HCT116 (cell line): ENCODE data around the gene CACNA1S. TPM values are rescaled to one million over a fixed set of nuclear protein-coding genes. Genes with fewer than 3 reads are reported as not detected.

Experiments
- ATAC-seq: fragments of 200-7000 bp; cut with Tn5 transposase; 2 replicates; pipeline ENCODE4 v1.9.1; 2020; ENCODE audit warnings: mild to moderate bottlenecking, moderate library complexity
- BruUV-seq: library from RNA; stranded (reverse); fragments of 400-500 nt; replicated peaks from 2 replicates; lab custom pipeline; 2021; lab: Mats Ljungman, UMichigan
- CTCF ChIA-PET: fragments of 300-600 bp; sonication (Branson Sonifier 250); formaldehyde crosslinking; loops from one replicate; lab custom pipeline; 2021; ENCODE audit warnings: antibody characterized with exemption; lab: Charles Lee
- POLR2A ChIA-PET: fragments of 300-600, 350-600 bp; sonication (Branson Sonifier 250); formaldehyde crosslinking; loops from one replicate; lab custom pipeline; 2021; ENCODE audit warnings: antibody characterized with exemption; lab: Charles Lee
- RAD21 ChIA-PET, 2 experiments: fragments of 300-600 bp; sonication (Branson Sonifier 250); formaldehyde crosslinking; loops; one replicate each; lab custom pipeline; 2023; ENCODE audit warnings: low total read pairs in 2 of 2; ENCODE audit not compliant: uncharacterized antibody in 2 of 2, unreplicated experiment in 2 of 2, low non-redundant PET in 1 of 2; lab: Charles Lee
- DNase-seq: peaks from one replicate; pipeline ENCODE4 v3.0.0-alpha.2; 2010; ENCODE audit warnings: low read depth, low spot score
- H2AFZ ChIP-seq: fragments of 200-600 bp; shearing (Covaris generic), sonication (generic); 2 replicates; pipeline ENCODE4 v1.6.1; 2017; ENCODE audit warnings: low read depth, mixed run types, mixed read lengths, antibody characterized with exemption, low read length; ENCODE audit not compliant: poor library complexity, severe bottlenecking
- H3K27ac ChIP-seq: 2 replicates; pipeline ENCODE4 v1.5.1; 2012; ENCODE audit warnings: low read depth, low read length
- H3K27me3 ChIP-seq: fragments of 200-600 bp; sonication (generic); 2 replicates; pipeline ENCODE4 v1.6.1; 2016; ENCODE audit warnings: mixed run types, low read length, mixed read lengths; ENCODE audit not compliant: insufficient read depth
- H3K36me3 ChIP-seq, 2 experiments: fragments of 200-500 bp in 1 of 2; fragments of 200-600 bp in 1 of 2; sonication (Bioruptor generic) in 1 of 2; sonication (generic) in 1 of 2; 2 replicates each; pipeline versions ENCODE4 v1.5.1 to v1.6.1; 2014 to 2016; ENCODE audit warnings: low read length in 2 of 2, inconsistent platforms in 1 of 2, mixed read lengths in 1 of 2, mixed run types in 1 of 2; ENCODE audit not compliant: insufficient read depth in 2 of 2, control insufficient read depth in 1 of 2
- H3K4me1 ChIP-seq, 2 experiments: fragments of 200-600 bp in 1 of 2; sonication (generic) in 1 of 2; 2 replicates each; pipeline versions ENCODE4 v1.5.1 to v1.6.1; 2012 to 2017; ENCODE audit warnings: low read length in 2 of 2, inconsistent platforms in 1 of 2, mild to moderate bottlenecking in 1 of 2, mixed read lengths in 1 of 2, mixed run types in 1 of 2, moderate library complexity in 1 of 2; ENCODE audit not compliant: insufficient read depth in 2 of 2, control insufficient read depth in 1 of 2
- H3K4me2 ChIP-seq: fragments of 200-600 bp; sonication (generic); 2 replicates; pipeline ENCODE4 v1.6.1; 2017; ENCODE audit warnings: mixed run types, low read length, mixed read lengths
- H3K4me3 ChIP-seq, 2 experiments: fragments of 200-600 bp in 1 of 2; sonication (generic) in 1 of 2; replicated peaks in 1 of 2; 2 replicates each; pipeline ENCODE4 v1.5.1; 2011 to 2016; ENCODE audit warnings: low read length in 2 of 2, control low read depth in 1 of 2, low read depth in 1 of 2, mild to moderate bottlenecking in 1 of 2, mixed read lengths in 1 of 2, mixed run types in 1 of 2
- H3K79me2 ChIP-seq: fragments of 200-600 bp; sonication (generic); 2 replicates; pipeline ENCODE4 v1.6.1; 2017; ENCODE audit warnings: mild to moderate bottlenecking, mixed run types, low read length, moderate library complexity, mixed read lengths; ENCODE audit not compliant: insufficient read depth
- H3K9ac ChIP-seq: fragments of 200-600 bp; sonication (generic); 2 replicates; pipeline ENCODE4 v1.6.1; 2016; ENCODE audit warnings: low read length, mixed read lengths
- H3K9me2 ChIP-seq: fragments of 200-600 bp; sonication (generic), shearing (Covaris generic); 2 replicates; pipeline ENCODE4 v1.6.1; 2017; ENCODE audit warnings: mixed run types, mild to moderate bottlenecking, moderate library complexity; ENCODE audit not compliant: insufficient read depth
- H3K9me3 ChIP-seq, 2 experiments: fragments of 200-500 bp in 1 of 2; fragments of 200-600 bp in 1 of 2; sonication (Bioruptor generic) in 1 of 2; sonication (generic) in 1 of 2; 2 replicates each; pipeline ENCODE4 v1.6.1; 2014 to 2017; ENCODE audit warnings: low read length in 2 of 2, mixed read lengths in 2 of 2, inconsistent platforms in 1 of 2, low read depth in 1 of 2, mild to moderate bottlenecking in 1 of 2, mixed run types in 1 of 2, moderate library complexity in 1 of 2; ENCODE audit not compliant: control insufficient read depth in 1 of 2, insufficient read depth in 1 of 2
- H4K20me1 ChIP-seq: fragments of 200-600 bp; sonication (generic), shearing (Covaris generic); 2 replicates; pipeline ENCODE4 v1.6.1; 2017; ENCODE audit warnings: mixed run types, mild to moderate bottlenecking, moderate library complexity; ENCODE audit not compliant: insufficient read depth
- ELF1 ChIP-seq: IDR thresholded peaks from 2 replicates; pipeline ENCODE4 v1.6.1; 2012; ENCODE audit warnings: low read depth, borderline replicate concordance
- EZH2phosphoT487 ChIP-seq: fragments of 200-600 bp; IDR thresholded peaks from 2 replicates; pipeline ENCODE4 v1.6.1; 2018; ENCODE audit warnings: antibody characterized with exemption, borderline replicate concordance
- FOSL1 ChIP-seq: IDR thresholded peaks from 2 replicates; pipeline ENCODE4 v1.6.1; 2012; ENCODE audit warnings: low read depth
- POLR2AphosphoS5 ChIP-seq: IDR thresholded peaks from 2 replicates; pipeline ENCODE4 v1.6.1; 2011; ENCODE audit warnings: mild to moderate bottlenecking, low read depth, low read length, moderate library complexity
- RAD21 ChIP-seq: IDR thresholded peaks from 2 replicates; pipeline ENCODE4 v1.6.1; 2012; ENCODE audit warnings: low read depth, mild to moderate bottlenecking
- YY1 ChIP-seq: IDR thresholded peaks from 2 replicates; pipeline ENCODE4 v1.6.1; 2011; ENCODE audit warnings: low read length, low read depth, moderate library complexity, mild to moderate bottlenecking; ENCODE audit not compliant: insufficient replicate concordance; ENCODE audit errors: extremely low read depth
- ZNF274 ChIP-seq: fragments of 200-500 bp; sonication (Bioruptor generic); IDR thresholded peaks from 2 replicates; pipeline ENCODE4 v1.6.1; 2014; ENCODE audit warnings: mild to moderate bottlenecking, low read depth, low read length, inconsistent platforms
- intact Hi-C: fragments of 100-400 bp; cut with micrococcal nuclease; formaldehyde crosslinking; loops from 2 replicates; pipeline ENCODE4 v1.10.0; 2022
- total RNA-seq: library from RNA; stranded (reverse); gene quantifications from one replicate; pipeline ENCODE4 v1.2.1, GENCODE V29; 2021; ENCODE audit not compliant: unreplicated experiment
- TF ChIP-seq, protein P1 (sequence below), 3 experiments: fragments of 200-600 bp in 1 of 3; sonication (generic) in 1 of 3; IDR thresholded peaks in 2 of 3; conservative IDR thresholded peaks in 1 of 3; 2 replicates each; pipeline ENCODE4 v1.5.1; 2012 to 2017; ENCODE audit warnings: low read depth in 2 of 3, low read length in 2 of 3, antibody characterized with exemption in 1 of 3, borderline replicate concordance in 1 of 3, control low read depth in 1 of 3, mild to moderate bottlenecking in 1 of 3, mixed read lengths in 1 of 3, mixed run types in 1 of 3, moderate library complexity in 1 of 3; ENCODE audit not compliant: insufficient read depth in 1 of 3
- TF ChIP-seq, protein P2 (sequence below): IDR thresholded peaks from 2 replicates; pipeline ENCODE4 v1.6.1; 2012; ENCODE audit warnings: low read depth
- TF ChIP-seq, protein P3 (sequence below): IDR thresholded peaks from 2 replicates; pipeline ENCODE4 v1.6.1; 2012
- TF ChIP-seq, protein P4 (sequence below): IDR thresholded peaks from 2 replicates; pipeline ENCODE4 v1.6.1; 2011; ENCODE audit warnings: mild to moderate bottlenecking, low read length, moderate library complexity; ENCODE audit not compliant: insufficient replicate concordance; ENCODE audit errors: extremely low read depth

The CACNA1S gene
- total RNA-seq, 1 experiment from 2014 or later = not detected

DNA sequence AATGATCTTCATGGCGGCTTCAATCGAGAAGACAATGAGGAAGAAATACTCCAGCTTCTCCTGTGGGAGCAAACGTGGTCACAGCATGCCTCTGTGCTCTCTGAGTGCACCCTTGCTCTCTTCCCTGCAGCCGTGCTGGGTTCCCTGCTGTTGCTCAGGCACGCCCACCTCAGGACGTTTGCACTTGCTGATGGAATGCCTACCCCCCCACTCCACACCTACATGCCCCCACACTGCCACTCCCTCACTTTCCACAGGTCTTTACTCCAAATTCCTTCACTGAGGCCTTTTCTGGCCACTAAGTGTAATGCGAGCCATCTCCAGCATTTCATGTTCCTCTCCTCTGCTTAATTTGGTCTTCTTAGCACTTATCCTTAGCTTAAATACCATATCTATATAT lies 18.3 kb downstream of the CACNA1S start:
- H3K36me3 ChIP-seq = no peaks in the 10 kb centered on the region
- no peak overlapping the region for H3K4me3 ChIP-seq
- H3K27me3 ChIP-seq = no peaks in the 10 kb centered on the region
- no peak for DNase-seq
- no peak for ATAC-seq
- BruUV-seq = no TSS peak
- ChIA-PET RAD21 (no interaction called here), CTCF (no interaction called here), POLR2A (no interaction called here)
- H2AFZ ChIP-seq = no peak overlapping the region
- H3K27ac ChIP-seq = no peak overlapping the region
- H3K9me3 ChIP-seq = no peaks in the 10 kb centered on the region
- intact Hi-C loops = no loop called here
- H3K9me2 ChIP-seq = no peaks in the 10 kb centered on the region
- H3K4me1 ChIP-seq = no peaks in the 10 kb centered on the region
- H3K9ac ChIP-seq = no peak overlapping the region
- no peaks in the 10 kb centered on the region for H3K79me2 ChIP-seq
- no peaks in the 10 kb centered on the region for H4K20me1 ChIP-seq
- TF ChIP-seq, protein P1, sequence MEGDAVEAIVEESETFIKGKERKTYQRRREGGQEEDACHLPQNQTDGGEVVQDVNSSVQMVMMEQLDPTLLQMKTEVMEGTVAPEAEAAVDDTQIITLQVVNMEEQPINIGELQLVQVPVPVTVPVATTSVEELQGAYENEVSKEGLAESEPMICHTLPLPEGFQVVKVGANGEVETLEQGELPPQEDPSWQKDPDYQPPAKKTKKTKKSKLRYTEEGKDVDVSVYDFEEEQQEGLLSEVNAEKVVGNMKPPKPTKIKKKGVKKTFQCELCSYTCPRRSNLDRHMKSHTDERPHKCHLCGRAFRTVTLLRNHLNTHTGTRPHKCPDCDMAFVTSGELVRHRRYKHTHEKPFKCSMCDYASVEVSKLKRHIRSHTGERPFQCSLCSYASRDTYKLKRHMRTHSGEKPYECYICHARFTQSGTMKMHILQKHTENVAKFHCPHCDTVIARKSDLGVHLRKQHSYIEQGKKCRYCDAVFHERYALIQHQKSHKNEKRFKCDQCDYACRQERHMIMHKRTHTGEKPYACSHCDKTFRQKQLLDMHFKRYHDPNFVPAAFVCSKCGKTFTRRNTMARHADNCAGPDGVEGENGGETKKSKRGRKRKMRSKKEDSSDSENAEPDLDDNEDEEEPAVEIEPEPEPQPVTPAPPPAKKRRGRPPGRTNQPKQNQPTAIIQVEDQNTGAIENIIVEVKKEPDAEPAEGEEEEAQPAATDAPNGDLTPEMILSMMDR (IDR thresholded peaks at IDR 0.05 in 2 of 3, conservative IDR thresholded peaks at IDR 0.05 in 1 of 3; ENCODE audit: borderline replicate concordance in 1 of 3, insufficient read depth in 1 of 3, low read depth in 2 of 3, low read length in 2 of 3) = no peak
- TF ChIP-seq FOSL1 = no peak
- TF ChIP-seq, protein P2, sequence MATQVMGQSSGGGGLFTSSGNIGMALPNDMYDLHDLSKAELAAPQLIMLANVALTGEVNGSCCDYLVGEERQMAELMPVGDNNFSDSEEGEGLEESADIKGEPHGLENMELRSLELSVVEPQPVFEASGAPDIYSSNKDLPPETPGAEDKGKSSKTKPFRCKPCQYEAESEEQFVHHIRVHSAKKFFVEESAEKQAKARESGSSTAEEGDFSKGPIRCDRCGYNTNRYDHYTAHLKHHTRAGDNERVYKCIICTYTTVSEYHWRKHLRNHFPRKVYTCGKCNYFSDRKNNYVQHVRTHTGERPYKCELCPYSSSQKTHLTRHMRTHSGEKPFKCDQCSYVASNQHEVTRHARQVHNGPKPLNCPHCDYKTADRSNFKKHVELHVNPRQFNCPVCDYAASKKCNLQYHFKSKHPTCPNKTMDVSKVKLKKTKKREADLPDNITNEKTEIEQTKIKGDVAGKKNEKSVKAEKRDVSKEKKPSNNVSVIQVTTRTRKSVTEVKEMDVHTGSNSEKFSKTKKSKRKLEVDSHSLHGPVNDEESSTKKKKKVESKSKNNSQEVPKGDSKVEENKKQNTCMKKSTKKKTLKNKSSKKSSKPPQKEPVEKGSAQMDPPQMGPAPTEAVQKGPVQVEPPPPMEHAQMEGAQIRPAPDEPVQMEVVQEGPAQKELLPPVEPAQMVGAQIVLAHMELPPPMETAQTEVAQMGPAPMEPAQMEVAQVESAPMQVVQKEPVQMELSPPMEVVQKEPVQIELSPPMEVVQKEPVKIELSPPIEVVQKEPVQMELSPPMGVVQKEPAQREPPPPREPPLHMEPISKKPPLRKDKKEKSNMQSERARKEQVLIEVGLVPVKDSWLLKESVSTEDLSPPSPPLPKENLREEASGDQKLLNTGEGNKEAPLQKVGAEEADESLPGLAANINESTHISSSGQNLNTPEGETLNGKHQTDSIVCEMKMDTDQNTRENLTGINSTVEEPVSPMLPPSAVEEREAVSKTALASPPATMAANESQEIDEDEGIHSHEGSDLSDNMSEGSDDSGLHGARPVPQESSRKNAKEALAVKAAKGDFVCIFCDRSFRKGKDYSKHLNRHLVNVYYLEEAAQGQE = no peak
- no peak for TF ChIP-seq POLR2AphosphoS5
- no peak for TF ChIP-seq ZNF274
- TF ChIP-seq, protein P3, sequence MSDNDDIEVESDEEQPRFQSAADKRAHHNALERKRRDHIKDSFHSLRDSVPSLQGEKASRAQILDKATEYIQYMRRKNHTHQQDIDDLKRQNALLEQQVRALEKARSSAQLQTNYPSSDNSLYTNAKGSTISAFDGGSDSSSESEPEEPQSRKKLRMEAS = no peak
- no peak for TF ChIP-seq RAD21
- TF ChIP-seq, protein P4, sequence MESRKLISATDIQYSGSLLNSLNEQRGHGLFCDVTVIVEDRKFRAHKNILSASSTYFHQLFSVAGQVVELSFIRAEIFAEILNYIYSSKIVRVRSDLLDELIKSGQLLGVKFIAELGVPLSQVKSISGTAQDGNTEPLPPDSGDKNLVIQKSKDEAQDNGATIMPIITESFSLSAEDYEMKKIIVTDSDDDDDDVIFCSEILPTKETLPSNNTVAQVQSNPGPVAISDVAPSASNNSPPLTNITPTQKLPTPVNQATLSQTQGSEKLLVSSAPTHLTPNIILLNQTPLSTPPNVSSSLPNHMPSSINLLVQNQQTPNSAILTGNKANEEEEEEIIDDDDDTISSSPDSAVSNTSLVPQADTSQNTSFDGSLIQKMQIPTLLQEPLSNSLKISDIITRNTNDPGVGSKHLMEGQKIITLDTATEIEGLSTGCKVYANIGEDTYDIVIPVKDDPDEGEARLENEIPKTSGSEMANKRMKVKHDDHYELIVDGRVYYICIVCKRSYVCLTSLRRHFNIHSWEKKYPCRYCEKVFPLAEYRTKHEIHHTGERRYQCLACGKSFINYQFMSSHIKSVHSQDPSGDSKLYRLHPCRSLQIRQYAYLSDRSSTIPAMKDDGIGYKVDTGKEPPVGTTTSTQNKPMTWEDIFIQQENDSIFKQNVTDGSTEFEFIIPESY = no peak
- TF ChIP-seq EZH2phosphoT487 = no peak
- TF ChIP-seq YY1 = no peak
- no peak for TF ChIP-seq ELF1
- no peak overlapping the region for H3K4me2 ChIP-seq
